OCI-M2 (cell line): ENCODE data around the gene SH2B3.

Experiments used
- DNase-seq: peaks from one replicate; lab custom pipeline; 2025; ENCODE audit not compliant: unreplicated experiment; lab: John Stamatoyannopoulos, UW

Gene SH2B3

DNA sequence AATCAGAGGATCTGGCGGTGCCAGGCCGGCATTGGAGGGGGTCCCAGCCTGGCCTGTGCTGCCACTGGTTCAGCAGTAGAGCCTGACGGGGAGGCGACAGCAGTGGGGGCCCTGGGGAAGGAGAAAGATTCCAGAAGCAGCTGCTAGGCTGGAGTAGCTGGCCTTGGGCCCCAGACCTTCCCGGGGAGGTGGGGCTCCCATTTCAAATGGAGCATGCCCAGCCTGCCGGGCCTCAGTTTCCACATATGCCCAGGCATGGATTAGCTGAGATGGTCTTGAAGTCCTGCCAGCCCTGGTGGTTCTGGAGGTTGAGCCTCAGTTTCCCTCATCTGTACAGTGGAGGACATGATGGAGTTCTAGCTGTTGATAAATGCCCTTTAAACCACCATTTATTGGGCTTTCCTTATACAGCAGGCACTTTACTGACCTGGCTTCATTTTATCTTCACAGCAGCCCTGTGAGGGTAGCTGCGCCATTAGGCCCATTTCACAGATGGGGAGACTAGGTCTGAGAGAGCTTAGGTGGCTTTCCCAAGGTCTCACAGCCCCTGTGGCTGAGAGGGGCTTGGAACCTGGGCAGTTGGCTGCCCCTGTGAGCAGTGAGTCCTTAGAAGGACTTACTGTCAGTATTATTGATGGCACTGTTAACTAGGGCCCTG is 21.8 kb downstream of the SH2B3 start:
- no peak for DNase-seq

DNA sequence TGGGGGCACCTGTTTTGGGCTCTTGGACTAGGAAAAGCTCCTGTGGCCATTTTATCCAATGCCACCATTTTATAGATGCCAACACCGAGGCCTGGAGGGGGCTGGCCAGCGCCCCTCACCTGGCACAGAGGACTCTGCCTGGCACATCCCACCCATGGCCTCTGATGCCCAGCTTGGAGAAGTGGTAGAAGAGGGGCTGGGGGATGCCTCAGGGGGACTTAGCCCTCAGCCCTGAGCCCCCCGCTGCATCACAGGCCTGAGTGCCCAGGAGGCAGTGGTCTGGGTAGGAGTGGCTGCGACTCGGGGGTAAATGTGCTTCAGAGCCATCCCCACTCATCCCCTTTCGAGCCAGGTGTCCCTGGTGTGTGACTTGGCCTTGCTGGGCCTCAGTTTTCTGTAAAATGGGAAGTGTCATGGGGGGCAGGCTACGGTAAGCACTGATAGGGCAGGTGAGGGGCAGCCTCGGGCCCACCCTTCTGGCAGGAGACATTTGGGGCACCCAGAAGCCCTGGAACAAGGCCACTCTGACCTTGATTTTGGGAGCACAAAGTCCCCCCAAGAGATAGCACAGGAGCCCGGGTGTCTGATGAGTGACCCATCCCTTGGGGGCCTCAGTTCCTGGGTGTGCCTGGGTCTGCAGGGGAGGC is 22.5 kb downstream of the SH2B3 start:
- DNase-seq, result no peak

DNA sequence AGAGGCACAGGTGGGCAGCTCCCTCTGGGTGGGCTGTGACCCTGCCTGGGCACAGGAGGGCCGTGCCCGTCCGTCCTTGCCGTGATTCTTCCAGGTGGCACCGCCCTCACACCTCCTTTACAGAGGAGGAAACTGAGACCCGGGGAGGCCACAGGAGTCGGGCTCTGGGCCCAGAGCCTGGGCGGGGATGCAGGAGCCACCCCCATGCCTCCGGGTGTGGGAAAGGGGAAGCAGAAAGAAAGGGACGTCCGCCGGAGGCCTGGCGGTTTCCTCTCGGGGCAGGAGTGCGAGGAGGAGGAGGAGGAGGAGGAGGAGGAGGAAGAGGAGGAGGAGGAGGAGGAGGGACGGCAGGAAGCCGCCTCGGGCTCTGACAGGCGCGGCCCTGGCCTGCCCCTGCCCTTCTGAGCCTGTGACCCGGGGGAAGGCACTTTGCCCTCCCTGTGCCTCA is 23.0 kb downstream of the SH2B3 start:
- no peak for DNase-seq

DNA sequence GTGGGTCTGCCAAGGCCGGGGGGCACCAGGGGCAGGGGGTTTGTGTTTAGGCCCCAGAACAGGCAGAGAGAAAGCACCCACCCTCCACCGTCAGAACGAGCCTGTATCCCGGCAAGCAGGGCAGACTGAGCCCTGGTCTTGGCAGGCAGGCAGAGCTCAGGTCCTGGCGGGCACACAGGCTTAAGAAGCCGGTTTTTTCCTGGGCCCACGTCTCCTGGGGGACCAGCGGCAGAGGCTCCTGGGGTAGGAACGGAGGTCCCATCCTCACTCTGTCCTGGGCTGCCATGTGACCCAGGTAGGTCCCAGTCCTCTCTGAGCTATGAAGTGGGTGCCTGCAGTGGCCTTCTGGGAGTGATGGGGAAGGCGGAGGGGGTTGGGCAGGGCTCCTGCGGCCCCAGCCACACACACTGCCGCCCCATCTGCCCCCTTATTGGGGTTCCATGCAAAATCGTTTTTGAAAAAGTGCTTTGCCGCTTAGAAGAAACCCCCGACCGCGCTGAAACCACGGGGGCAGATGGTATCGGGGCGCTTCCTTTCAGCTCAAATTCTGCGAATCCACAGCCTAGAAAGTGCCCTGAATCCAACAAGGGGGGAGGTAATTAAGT is 24.2 kb downstream of the SH2B3 start:
- no peak for DNase-seq

DNA sequence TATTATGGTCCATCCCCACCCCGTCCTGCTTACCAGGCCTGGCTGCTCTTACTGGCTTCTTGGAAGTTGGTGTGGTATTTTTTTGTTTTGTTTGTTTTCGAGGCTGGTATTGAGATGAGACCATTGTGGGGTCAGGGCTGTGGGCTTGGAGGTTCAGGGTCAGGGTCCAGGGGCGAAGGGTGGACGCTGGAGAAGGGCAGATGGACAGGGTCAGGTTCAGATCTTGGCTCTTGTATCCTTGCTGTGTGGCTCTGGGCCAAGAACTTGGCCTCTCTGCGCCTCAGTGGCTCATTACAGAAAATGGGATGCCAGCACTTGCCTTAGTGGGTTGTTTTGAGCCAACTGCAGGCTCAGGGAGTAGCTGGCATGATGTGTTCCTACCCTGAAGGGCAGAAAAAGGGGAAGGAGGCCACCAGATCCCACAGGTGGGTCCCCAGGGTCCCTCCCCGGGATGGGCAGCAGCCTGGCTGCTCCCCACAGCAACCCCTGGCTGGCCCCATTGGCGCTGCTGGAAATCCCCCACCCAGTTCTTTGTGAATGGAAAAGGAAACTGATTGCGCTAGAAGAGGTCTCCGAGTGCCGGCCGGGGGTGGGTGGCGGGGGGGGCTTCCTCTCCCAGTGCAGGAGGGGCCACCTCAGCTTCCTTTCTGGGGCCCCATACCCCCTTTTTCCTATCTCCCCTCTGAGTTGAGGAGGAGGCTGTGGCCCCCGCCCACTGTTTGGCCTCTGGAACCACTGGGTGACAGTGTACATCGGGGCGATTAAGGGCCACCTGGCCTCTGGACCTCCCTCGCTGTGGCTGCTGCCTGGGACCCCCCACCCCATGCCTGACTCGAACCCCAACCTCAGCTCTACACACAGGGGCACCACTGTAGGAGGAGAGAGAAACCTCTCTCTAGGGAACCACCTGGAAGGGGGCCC is 25.0 kb downstream of the SH2B3 start:
- no peak for DNase-seq

DNA sequence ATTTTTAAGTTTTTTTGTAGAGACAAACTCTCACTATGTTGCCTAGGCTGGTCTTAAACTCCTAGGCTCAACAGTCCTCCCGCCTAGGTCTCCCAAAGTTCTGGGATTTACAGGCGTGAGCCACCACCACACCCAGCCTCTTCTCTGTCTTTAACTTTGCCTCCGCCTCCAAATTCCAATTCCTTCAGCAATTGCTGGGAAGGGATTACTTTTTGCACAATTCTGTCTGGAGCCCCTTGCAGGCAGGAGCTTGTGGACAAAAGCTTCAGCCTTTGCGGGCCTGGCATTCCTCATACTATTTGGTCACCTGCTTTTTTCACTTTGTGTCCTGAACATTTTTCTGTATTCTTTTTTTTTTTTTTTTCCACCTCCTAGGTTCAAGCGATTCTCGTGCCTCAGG is 26.0 kb downstream of the SH2B3 start:
- no peak for DNase-seq

DNA sequence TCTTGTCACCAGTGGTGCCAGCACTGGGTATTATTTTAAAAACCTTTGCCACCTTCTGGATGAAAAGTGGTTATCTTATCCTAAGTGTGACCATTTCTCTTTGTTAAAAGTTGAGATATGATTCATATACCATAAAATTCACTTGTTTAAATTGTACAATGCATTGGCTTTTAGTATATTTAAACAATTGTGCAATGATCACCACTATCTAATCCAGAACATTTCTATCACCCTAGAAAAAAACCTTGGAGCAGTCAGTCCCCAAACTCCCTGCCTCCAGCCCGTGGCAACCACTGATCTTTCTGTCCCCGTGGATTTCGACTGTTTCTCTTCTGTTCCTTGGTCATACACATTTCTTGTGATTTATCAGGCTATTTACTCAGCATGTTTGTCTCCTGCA is 28.3 kb downstream of the SH2B3 start:
- DNase-seq, result no peak

DNA sequence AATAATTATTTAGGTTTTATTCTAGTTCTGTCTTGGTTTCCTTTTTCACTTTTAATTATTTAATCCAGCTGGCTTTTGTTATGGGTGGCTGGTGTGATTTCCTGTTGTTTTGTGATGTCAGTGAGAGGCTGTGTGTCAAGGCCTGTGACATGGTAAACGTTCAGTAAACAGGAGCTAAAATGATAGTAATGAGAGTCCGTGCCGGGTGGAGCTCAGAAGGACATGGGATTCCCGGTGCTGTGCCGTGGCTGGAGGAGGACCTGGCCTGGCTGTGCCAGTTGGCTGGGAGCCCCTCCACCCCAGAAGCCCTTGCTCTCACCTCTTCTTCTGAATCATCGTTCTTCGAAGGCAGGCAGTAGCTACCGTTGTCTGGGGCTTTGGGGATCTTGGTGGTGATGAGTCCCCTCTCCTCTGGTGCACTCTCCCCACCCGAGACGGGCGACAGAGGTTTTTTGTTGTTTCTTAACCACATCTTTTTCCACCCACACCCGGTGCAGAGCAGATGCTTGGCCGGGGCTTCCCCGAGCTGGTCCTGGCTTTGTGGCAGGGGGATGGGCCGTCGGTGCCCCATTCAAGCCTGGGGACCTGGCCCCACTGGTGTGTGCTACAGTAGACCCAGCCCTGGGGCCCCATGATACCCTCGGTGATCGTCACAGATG is 29.1 kb downstream of the SH2B3 start:
- no peak for DNase-seq

DNA sequence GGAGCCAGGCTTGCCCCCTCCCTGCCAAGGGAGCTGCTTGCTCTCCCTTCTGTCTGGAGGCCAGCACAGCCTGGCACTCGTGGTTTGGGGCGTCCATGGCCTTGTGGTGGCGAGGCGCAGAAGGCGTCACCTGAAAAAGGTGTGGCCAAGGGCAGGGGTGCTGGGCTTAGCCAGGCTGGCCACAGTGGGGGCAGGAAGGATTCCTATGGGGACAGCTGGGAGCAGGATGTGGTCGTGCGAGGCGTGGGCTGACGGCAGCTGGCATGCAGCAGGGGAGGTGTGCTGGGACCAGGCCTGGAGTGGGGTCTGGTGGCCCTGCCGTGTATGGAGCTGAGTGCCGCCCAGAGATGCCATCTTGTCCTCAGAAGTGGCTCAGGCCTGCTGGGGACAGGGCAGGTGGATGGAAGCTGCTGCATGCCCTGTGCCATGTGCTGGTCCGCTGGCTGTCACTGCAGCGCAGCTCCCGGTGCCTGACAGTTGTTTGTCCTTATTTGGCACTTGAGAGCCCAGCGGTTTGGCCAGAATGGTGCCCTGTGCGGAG is 30.0 kb downstream of the SH2B3 start:
- DNase-seq, result no peak

DNA sequence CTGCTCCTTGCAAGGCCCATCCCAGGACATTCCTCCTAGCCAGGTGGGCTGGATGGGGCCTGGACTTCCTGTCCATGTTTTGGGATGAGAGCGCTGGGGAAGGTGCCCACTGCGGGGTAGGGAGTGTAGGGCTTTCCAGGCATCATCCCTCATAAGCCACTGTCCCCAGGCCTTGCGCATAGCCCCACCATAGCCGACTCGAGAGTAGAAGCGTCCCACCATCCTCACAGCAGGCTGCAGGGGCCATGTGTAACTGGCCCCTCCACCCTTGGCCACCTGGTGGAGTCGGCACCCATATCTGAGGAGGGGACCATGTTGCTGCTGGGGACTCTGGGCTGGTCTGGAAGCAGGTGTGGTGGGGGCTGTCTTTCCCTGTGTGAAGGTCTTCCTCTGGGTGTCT is 30.5 kb downstream of the SH2B3 start:
- no peak for DNase-seq

DNA sequence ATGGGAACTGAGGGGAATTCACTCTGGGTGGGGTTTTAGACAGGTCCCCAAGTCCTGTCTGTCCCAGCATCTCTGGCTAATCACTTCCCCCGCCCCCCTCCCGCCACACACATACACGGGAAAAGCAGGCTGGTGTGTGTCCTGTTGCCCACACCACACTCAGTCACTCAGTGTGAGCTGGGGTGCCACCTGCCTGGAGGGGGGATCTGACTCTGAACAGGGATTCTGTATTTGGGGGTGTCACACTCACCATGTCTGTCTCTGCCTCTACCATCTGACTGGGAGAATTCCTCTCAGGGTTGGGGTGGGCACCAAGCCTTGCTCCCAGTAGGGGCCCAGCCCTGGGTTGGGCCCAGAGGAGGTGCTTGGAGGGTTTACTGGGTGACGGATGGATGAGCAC is 31.1 kb downstream of the SH2B3 start:
- DNase-seq, result no peak

DNA sequence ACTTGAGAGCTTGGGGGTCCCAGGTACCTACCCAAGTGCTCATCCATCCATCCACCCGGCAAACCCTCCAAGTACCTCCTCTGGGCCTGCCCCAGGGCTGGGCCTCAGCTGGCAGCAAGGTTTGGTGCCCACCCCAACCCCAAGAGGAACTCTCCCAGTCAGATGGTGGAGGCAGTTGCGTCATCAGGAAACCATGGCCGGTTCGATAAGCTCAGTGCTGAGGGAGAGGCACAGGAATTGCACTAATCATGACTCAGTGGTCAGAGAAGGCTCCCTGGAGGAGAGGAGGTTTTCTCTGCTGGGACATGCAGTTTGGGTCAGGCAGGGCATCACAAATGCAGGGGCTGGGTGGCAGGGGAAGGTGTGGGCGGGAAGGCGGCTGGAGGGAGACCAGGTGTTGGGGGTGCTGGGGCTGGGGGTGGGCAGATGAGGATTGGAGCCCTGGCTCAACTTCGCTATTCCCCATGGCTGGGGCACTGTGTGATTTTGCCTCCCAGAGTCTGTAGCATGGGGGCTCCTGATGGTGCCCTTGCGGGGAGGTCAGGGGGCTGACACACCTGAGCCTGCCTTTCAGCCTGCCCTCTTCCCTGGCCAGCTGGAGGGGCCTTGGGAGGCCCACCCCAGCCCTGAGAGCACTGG is 32.2 kb downstream of the SH2B3 start:
- DNase-seq, result no peak

DNA sequence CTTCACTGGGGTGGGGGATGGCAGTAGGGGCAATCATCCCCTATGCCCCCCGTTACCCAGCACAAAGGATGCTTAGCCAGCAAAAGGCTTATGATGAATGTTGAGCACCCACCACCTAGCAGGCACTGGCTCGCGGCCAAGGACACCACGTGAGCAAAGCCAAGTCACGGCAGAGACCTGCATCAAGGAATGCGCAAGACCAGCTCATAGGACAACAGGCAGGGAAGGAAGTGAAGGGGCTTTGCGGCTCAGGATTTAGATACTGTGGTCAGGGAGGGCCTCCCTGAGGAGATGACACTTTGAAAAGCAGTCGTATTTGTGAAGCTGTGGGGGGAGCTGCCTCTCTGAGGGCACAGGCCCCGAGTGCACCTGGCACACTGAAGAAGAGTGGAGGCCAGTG is 32.8 kb downstream of the SH2B3 start:
- DNase-seq, result no peak

DNA sequence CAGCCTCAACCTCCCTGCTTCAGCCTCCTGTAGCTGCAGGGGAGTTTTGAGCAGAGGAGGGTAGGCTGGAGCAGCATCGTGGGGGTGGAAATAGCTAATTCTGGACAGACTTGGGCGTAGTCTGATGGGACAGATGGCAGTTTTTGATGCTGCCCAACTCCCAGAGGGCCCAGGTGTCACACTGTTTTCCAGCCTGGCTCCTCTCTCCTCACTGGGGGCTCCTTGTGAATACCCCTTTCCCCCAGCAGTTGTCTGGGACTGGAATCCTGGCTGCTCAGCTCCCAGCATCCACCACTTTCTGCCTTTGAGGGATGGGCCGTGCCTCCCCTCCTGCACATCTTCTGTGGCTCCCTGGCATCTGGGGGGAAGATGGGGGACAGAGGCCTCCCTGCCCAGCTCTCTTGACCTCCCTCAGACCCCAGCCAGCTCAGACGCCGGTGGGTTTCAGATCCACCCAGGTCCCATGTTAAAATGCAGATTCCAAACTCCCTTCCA is 34.0 kb downstream of the SH2B3 start:
- DNase-seq, result no peak

DNA sequence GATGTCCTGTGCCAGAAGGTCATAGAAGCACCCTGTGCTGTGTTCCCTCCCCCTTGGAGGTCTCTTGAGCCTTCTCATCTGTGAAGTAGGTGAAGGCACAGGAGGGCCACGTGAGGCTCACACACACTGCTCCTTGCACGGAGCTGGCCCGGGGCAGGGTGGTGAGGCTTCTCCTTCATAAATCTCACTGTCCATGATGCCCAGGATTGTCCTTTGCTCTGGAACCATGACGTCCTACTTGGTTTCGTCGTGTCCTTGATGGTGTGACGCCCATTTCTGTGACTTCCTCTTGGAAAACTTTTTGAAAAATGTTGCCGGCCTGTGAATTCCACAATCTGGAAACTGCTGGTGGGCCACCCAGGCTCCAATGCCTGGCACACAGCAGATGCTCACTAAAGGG is 34.4 kb downstream of the SH2B3 start:
- DNase-seq, result no peak

DNA sequence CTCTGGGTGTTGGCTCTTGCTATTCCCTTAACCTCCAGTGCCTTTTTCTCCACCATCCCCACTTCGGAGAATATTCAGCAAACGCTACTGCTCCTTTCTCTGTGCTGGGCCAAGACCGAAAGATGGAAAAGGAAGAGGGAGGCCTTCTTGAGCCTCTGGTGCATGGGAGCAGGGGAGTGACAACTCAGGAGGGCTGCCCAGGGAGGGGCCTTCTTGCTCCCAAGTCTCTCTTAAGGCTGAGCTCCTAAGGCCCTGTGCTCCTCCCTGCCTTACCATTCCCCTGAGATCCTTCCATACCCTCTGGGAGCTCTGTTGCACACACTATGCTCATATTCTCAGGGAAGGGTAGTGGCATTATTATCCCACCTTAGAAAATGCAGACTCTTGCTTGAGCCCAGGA is 34.9 kb downstream of the SH2B3 start:
- DNase-seq, result no peak

DNA sequence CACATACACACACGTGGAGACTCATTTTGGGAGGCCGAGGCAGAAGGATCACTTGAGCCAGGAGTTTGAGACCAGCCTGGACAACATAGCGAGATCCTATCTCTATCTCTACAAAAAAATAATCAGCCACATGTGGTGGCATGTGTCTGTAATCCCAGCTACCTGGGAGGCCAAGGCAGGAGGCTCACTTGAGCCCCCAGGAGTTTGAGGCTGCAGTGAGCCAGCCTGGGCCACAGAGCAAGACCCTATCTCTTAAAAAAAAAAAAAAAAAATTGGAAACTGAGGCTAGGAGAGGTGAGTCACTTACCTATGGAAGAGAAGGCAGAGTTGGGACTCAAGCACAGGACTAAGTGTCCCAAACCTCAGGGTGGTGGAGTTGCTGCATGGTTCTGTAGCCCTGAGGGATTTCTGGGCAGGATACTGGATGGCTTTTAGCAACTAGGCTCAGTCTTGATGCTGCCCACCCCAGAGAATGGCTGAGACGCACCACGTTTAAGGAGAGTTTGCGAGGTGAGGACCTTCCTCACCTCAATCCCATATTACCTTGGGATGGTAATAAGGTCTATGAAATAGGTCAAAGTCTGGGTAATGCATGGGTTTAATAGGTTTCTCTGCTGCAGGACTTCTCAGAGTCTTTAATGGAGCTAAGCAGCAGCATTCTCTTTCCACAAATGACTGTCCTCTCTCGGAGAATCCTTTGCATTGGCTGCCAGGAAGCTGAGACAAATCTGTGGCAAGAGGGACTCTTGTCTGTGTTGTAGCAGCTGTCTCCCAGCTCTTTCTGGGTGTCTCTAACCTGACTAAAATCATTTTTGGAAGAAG is 35.6 kb downstream of the SH2B3 start:
- DNase-seq, result no peak

DNA sequence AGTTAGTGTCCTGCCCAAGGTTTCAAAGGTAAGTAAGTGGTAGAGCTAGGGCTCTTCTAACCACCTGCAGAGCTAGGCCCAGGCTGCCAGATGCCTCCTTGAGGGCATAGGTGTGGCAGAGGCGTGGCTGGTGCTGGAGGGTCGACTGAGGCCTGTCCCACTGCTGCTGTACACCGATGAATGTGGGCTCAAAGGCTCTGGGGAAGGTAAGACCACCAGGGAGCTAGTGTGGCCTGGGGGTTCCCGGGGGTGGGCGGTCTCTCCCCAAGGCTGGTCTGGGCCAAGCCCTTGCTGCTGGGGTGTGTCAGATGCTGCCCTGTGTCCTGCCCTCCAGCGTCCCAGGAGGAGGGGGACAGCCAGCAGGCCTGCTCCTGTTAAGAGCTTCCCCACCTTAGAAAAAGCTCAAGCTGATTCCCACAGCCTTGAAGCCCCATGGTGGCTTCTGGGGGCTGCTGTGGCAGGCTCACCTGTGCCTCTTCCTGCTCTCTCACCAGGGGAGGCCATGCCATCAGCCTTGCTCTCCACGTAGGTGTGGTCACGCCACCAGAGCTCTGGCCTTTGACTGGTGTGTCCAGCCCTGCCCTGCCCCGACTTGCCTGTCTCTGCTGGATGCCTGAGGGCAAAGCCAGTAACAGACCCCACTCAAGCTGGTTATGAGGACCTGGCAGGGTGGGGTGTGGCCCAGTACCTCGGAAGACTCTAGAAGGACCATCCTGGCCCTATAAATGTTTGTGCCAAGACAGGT is 36.8 kb downstream of the SH2B3 start:
- no peak for DNase-seq

DNA sequence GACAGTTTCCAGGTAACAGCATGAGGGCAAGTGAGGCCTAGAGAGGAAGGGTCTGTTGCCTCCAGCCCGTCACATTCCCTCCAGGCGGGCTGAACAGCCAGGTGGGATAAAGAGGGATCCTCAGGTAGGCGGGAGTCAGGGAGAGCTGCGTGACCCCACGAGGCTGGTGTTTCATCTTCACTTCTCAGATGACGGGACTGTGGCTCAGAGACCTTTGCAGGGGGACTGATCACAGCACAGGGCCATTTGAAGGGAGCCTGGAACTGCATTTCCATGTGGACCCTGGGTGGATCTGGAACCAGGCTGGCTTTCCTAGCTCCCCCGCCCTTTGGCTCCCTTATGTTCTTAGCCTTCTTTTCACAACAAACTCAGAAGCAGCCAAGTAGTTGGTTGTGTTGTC is 37.4 kb downstream of the SH2B3 start:
- no peak for DNase-seq
